ENCODE measurements around the gene ABCG2.

The ABCG2 gene

GRCh38 chr4:88062843-88063242 is 95.6 kb downstream of the ABCG2 start:
- no peak for DNase-seq

- DNase-seq: no peak
Observed at GRCh38 chr4:88062311-88062710, 96.1 kb downstream of the ABCG2 start.

- no peak for DNase-seq
Observed at GRCh38 chr4:88060431-88060830, 98.0 kb downstream of the ABCG2 start.

GRCh38 chr4:88059766-88060165 is 98.7 kb downstream of the ABCG2 start:
- no peak for DNase-seq

- no peak for DNase-seq
Observed at GRCh38 chr4:88058295-88058694, 100.1 kb downstream of the ABCG2 start.

GRCh38 chr4:88054901-88055300 is 103.5 kb downstream of the ABCG2 start:
- peak; percentile 21 for DNase-seq

GRCh38 chr4:88054229-88054628 is 104.2 kb downstream of the ABCG2 start:
- DNase-seq: no peak

GRCh38 chr4:88045021-88045420 is 113.4 kb downstream of the ABCG2 start:
- no peak for DNase-seq

- DNase-seq: no peak
Observed at GRCh38 chr4:88043586-88044340, 114.7 kb downstream of the ABCG2 start.

GRCh38 chr4:88043001-88043400 is 115.4 kb downstream of the ABCG2 start:
- no peak for DNase-seq

GRCh38 chr4:88041626-88042025 is 116.8 kb downstream of the ABCG2 start:
- no peak for DNase-seq

- no peak for DNase-seq
Observed at GRCh38 chr4:88040707-88041106, 117.7 kb downstream of the ABCG2 start.
